Neural progenitor cell (in vitro differentiated cells): ENCODE results near the gene BCAP31. TPM values are rescaled to one million over a fixed set of nuclear protein-coding genes. Genes with fewer than 3 reads are reported as not detected.

ENCODE experiments used
- DNase-seq: peaks from one replicate; pipeline ENCODE4 v3.0.0-alpha.2; 2016; ENCODE audit warnings: low spot score
- H2AFZ ChIP-seq: fragments of 200-600 bp; sonication (generic); replicated peaks from 2 replicates; pipeline ENCODE4 v1.6.1; 2016; ENCODE audit warnings: antibody characterized with exemption
- H3F3A ChIP-seq: fragments of 200-600 bp; sonication (generic); 2 replicates; pipeline ENCODE4 v1.6.1; 2016; ENCODE audit warnings: antibody characterized with exemption, low read depth
- H3K27ac ChIP-seq: fragments of 200-600 bp; sonication (generic); 2 replicates; pipeline ENCODE4 v1.5.1; 2016; ENCODE audit warnings: mild to moderate bottlenecking
- H3K27me3 ChIP-seq: fragments of 200-600 bp; sonication (generic); 2 replicates; pipeline ENCODE4 v1.6.1; 2016; ENCODE audit warnings: mild to moderate bottlenecking, moderate library complexity
- H3K36me3 ChIP-seq: fragments of 200-600 bp; sonication (generic); 2 replicates; pipeline ENCODE4 v1.5.1; 2016
- H3K4me1 ChIP-seq: fragments of 200-600 bp; sonication (generic); 2 replicates; pipeline ENCODE4 v1.6.1; 2016; ENCODE audit warnings: mixed run types
- H3K4me2 ChIP-seq: fragments of 200-600 bp; sonication (generic); 2 replicates; pipeline ENCODE4 v1.6.1; 2016
- H3K4me3 ChIP-seq: fragments of 200-600 bp; sonication (generic); 2 replicates; pipeline ENCODE4 v1.5.1; 2016
- H3K79me2 ChIP-seq: fragments of 200-600 bp; sonication (generic); 2 replicates; pipeline ENCODE4 v1.6.1; 2016; ENCODE audit warnings: low read depth
- H3K9ac ChIP-seq: fragments of 200-600 bp; sonication (generic); 2 replicates; pipeline ENCODE4 v1.6.1; 2016
- H3K9me3 ChIP-seq: fragments of 200-600 bp; sonication (generic); 2 replicates; pipeline ENCODE4 v1.5.1; 2016; ENCODE audit warnings: low read depth
- H4K20me1 ChIP-seq: fragments of 200-600 bp; sonication (generic); 2 replicates; pipeline ENCODE4 v1.6.1; 2016; ENCODE audit warnings: low read depth
- H3K27ac Mint-ChIP-seq: 3 replicates; pipeline ENCODE4 v1.8.0; 2021; ENCODE audit warnings: mixed read lengths
- H3K27me3 Mint-ChIP-seq: 2 replicates; pipeline ENCODE4 v1.8.0; 2022; ENCODE audit warnings: low read depth, mild to moderate bottlenecking, inconsistent platforms, moderate library complexity, mixed read lengths; ENCODE audit not compliant: insufficient read depth
- H3K36me3 Mint-ChIP-seq: 3 replicates; pipeline ENCODE4 v1.8.0; 2021; ENCODE audit warnings: mixed read lengths
- H3K4me1 Mint-ChIP-seq: 3 replicates; pipeline ENCODE4 v1.8.0; 2021; ENCODE audit warnings: mixed read lengths
- H3K4me3 Mint-ChIP-seq: 3 replicates; pipeline ENCODE4 v1.8.0; 2021; ENCODE audit warnings: mild to moderate bottlenecking, moderate library complexity, mixed read lengths
- H3K9me3 Mint-ChIP-seq: 3 replicates; pipeline ENCODE4 v1.8.0; 2020; ENCODE audit warnings: mixed read lengths
- EZH2 ChIP-seq: fragments of 200-600 bp; sonication (generic); IDR thresholded peaks from 2 replicates; pipeline ENCODE4 v1.6.1; 2017; ENCODE audit warnings: antibody characterized with exemption, mild to moderate bottlenecking, moderate library complexity
- EZH2phosphoT487 ChIP-seq: fragments of 200-600 bp; sonication (generic); IDR thresholded peaks from 2 replicates; pipeline ENCODE4 v1.6.1; 2017; ENCODE audit warnings: antibody characterized with exemption
- total RNA-seq: library from RNA; depleted of rRNA; stranded (reverse); fragments of >200 nt; gene quantifications from 2 replicates; pipeline ENCODE4 v1.2.3, GENCODE V29; 2015; ENCODE audit warnings: low replicate concordance
- TF ChIP-seq, protein P1 (sequence below): fragments of 200-600 bp; sonication (generic); IDR thresholded peaks from 2 replicates; pipeline ENCODE4 v1.5.1; 2017; ENCODE audit warnings: antibody characterized with exemption, mild to moderate bottlenecking

Gene BCAP31
- 52.5 and 68.7 TPM in 2 replicates for total RNA-seq

DNA sequence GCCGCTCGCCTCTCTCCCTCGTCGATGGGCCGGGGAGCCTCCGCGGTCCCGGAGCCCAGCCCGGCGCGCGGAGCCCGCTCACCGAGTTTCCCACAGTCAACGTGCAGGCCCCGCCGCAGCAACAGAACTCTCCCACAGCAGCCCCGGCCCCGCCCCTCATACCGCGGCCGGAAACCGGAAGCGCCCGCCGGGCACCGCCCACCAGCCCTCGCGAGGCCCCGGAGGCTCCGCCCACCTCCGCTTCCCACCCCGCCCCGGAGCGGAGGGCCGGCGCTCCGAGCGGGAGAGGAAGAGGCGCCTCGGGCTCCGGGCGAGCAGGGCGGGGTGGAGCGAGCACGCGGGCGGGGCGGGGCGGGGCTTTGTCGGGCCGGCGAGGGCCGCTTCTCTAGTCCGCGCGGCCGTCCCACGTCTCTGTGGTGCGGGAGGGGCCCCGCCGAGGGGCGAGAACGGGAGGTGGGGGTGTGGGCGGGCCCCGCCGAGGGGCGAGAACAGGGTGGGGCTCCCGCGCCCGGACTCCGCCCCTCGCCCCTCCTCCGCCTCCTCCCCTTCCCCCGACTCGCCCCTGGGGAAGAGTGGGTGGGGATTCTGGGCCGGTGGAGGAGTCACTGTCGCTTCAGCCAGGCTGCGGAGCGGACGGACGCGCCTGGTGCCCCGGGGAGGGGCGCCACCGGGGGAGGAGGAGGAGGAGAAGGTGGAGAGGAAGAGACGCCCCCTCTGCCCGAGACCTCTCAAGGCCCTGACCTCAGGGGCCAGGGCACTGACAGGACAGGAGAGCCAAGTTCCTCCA, at the start of gene BCAP31, which contains the start of gene ABCD1:
BCAP31 (minus strand) TSS at position 136 of the 787 bp plus-strand sequence. CDS start 1,143 bp downstream, outside the sequence.
ABCD1 (plus strand) TSS at position 605 of the 787 bp plus-strand sequence. CDS start 411 bp downstream, outside the sequence.
- Mint-ChIP-seq H3K27ac (no peak within 1 kb of the TSS), H3K4me1 (peaks cover 20% of the 10 kb centered on the region), H3K4me3 (peak within 1 kb of the TSS; percentile 84), H3K36me3 (peaks cover 7% of the 10 kb centered on the region), H3K9me3 (peaks cover 9% of the 10 kb centered on the region), H3K27me3 (peaks cover 6% of the 10 kb centered on the region)
- peaks cover 21% of the 10 kb centered on the region for H3K79me2 ChIP-seq
- H3K27ac ChIP-seq, result peak within 1 kb of the TSS; percentile 69
- H4K20me1 ChIP-seq, result peaks cover 52% of the 10 kb centered on the region
- no peaks in the 10 kb centered on the region for H3K9me3 ChIP-seq
- H3K4me1 ChIP-seq, result peaks cover 12% of the 10 kb centered on the region
- H3K36me3 ChIP-seq, result peaks cover 3% of the 10 kb centered on the region
- peak within 1 kb of the TSS; percentile 80 for H3K4me2 ChIP-seq
- no peaks in the 10 kb centered on the region for H3K27me3 ChIP-seq
- H3K4me3 ChIP-seq, result peak within 1 kb of the TSS; percentile 73
- H3F3A ChIP-seq, result no peaks in the 10 kb centered on the region
- TF ChIP-seq EZH2 (no peak), EZH2phosphoT487 (no peak)
- TF ChIP-seq, protein P1, sequence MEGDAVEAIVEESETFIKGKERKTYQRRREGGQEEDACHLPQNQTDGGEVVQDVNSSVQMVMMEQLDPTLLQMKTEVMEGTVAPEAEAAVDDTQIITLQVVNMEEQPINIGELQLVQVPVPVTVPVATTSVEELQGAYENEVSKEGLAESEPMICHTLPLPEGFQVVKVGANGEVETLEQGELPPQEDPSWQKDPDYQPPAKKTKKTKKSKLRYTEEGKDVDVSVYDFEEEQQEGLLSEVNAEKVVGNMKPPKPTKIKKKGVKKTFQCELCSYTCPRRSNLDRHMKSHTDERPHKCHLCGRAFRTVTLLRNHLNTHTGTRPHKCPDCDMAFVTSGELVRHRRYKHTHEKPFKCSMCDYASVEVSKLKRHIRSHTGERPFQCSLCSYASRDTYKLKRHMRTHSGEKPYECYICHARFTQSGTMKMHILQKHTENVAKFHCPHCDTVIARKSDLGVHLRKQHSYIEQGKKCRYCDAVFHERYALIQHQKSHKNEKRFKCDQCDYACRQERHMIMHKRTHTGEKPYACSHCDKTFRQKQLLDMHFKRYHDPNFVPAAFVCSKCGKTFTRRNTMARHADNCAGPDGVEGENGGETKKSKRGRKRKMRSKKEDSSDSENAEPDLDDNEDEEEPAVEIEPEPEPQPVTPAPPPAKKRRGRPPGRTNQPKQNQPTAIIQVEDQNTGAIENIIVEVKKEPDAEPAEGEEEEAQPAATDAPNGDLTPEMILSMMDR, result no peak
- no peak within 1 kb of the TSS for H2AFZ ChIP-seq
- DNase-seq, result peak; percentile 95
- peak within 1 kb of the TSS; percentile 55 for H3K9ac ChIP-seq

DNA sequence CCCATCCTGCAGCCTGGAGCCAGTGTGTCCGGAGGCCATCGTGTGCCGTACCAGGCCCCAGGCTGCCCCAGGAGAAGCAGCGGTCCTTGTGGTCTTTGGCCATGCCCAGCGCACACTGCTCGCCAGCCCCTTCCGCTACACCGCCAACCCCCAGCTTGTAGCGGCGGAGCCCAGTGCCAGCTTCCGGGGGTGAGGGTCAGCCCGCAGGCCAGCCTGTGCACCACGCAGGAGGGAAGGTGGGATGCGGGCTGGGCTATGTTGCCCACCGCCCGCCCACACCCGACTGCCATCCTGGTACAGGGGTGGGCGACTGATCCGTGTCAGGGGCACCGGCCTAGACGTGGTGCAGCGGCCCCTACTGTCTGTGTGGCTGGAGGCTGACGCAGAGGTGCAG, 49.0 kb upstream of the BCAP31 start:
- no peaks in the 10 kb centered on the region for H3K36me3 Mint-ChIP-seq
- peaks cover 5% of the 10 kb centered on the region for H3K9me3 Mint-ChIP-seq
- no peaks in the 10 kb centered on the region for H3K9me3 ChIP-seq
- no peak overlapping the region for H3K4me3 ChIP-seq
- H3K4me1 ChIP-seq, result no peaks in the 10 kb centered on the region
- no peaks in the 10 kb centered on the region for H3K4me1 Mint-ChIP-seq
- TF ChIP-seq, protein P1, result no peak
- no peak overlapping the region for H3K27ac Mint-ChIP-seq
- H4K20me1 ChIP-seq, result no peaks in the 10 kb centered on the region
- H3F3A ChIP-seq, result no peaks in the 10 kb centered on the region
- no peak for DNase-seq
- H3K27me3 ChIP-seq, result no peaks in the 10 kb centered on the region
- no peaks in the 10 kb centered on the region for H3K36me3 ChIP-seq
- no peak overlapping the region for H2AFZ ChIP-seq
- H3K4me2 ChIP-seq, result no peak overlapping the region
- H3K4me3 Mint-ChIP-seq, result no peak overlapping the region
- peaks cover 2% of the 10 kb centered on the region for H3K27me3 Mint-ChIP-seq
- H3K27ac ChIP-seq, result no peak overlapping the region
- no peaks in the 10 kb centered on the region for H3K79me2 ChIP-seq
- no peak overlapping the region for H3K9ac ChIP-seq

DNA sequence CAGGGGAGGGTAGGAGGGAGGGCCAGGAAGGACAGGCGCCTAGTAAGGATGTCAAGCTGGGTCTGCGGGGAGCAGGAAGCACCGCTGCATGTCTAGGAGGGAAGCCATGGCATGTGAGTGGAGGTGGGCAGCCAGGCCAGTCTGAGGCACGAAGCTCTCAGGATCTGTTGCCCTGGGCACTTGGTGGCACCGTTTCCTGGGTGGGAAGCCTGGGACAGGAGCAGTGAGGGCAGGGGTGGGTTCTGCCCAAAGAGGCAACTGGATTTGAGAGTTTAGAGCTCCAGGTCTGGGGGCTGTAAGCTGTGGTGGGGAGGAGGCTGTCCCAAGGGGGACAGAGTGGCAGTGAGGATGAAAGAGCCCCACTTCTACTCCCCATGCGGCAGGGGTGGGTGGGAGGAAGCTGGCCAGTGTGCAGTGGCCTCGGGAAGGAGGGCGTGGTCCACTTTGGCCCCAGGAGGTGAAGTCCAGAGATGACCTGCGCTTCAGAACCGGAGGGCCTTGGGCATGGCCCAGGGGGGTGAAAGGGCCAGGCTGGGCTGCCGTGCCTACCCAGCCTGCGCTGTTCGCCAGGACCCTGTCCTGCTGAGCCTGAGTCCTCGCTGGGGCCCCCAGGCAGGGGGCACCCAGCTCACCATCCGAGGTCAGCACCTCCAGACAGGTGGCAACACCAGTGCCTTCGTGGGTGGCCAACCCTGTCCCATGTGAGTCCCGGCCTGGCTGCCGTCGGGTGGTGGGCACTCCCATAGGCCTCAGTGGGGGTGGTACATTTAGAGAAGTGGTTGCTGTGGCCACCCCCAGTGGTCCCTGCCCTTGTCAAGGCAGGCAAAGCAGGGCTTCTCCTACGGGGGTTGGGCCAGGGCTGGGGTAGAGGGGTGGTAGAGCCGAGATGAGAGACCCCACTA, 48.4 kb upstream of the BCAP31 start:
- DNase-seq, result no peak
- Histone ChIP-seq H3K27me3 (no peaks in the 10 kb centered on the region), H3K4me3 (no peak overlapping the region), H3K4me2 (no peak overlapping the region), H3K36me3 (no peaks in the 10 kb centered on the region), H3K27ac (no peak overlapping the region), H4K20me1 (no peaks in the 10 kb centered on the region), H3F3A (no peaks in the 10 kb centered on the region), H3K9ac (no peak overlapping the region), H2AFZ (no peak overlapping the region), H3K79me2 (no peaks in the 10 kb centered on the region), H3K9me3 (no peaks in the 10 kb centered on the region), H3K4me1 (no peaks in the 10 kb centered on the region)
- no peaks in the 10 kb centered on the region for H3K4me1 Mint-ChIP-seq
- no peak overlapping the region for H3K4me3 Mint-ChIP-seq
- TF ChIP-seq EZH2phosphoT487 (no peak), EZH2 (no peak)
- TF ChIP-seq, protein P1, result no peak
- H3K27ac Mint-ChIP-seq, result peak overlapping the region; percentile 50
- H3K27me3 Mint-ChIP-seq, result peaks cover 2% of the 10 kb centered on the region
- H3K36me3 Mint-ChIP-seq, result no peaks in the 10 kb centered on the region
- H3K9me3 Mint-ChIP-seq, result peaks cover 4% of the 10 kb centered on the region
